PFSK-1 (cell line): ENCODE measurements around the gene NECTIN1.

Source experiments
- FOXP2 ChIP-seq: optimal IDR thresholded peaks from 2 replicates; pipeline ENCODE3; 2011; ENCODE audit warnings: borderline replicate concordance, control low read depth, inconsistent platforms; ENCODE audit not compliant: insufficient read depth; ENCODE audit errors: extremely low read length, extremely low read depth
- POLR2AphosphoS5 ChIP-seq: IDR thresholded peaks from 2 replicates; pipeline ENCODE4 v1.6.1; 2012; ENCODE audit warnings: low read depth, mild to moderate bottlenecking, control low read depth, low read length, moderate library complexity
- REST ChIP-seq, 2 experiments: IDR thresholded peaks; 2 replicates each; pipeline versions ENCODE4 v1.6.1 to v1.8.0; 2011 to 2012; ENCODE audit warnings: low read depth in 2 of 2, low read length in 2 of 2, control low read depth in 1 of 2, inconsistent platforms in 1 of 2, mild to moderate bottlenecking in 1 of 2, moderate library complexity in 1 of 2; ENCODE audit not compliant: insufficient read depth in 1 of 2
- SIN3A ChIP-seq: IDR thresholded peaks from 2 replicates; pipeline ENCODE4 v1.6.1; 2012; ENCODE audit warnings: mild to moderate bottlenecking, low read length, moderate library complexity, borderline replicate concordance; ENCODE audit not compliant: insufficient read depth
- TAF1 ChIP-seq: IDR thresholded peaks from 2 replicates; pipeline ENCODE4 v1.6.1; 2012; ENCODE audit warnings: low read length, control low read depth, borderline replicate concordance; ENCODE audit not compliant: insufficient read depth

The NECTIN1 gene

DNA sequence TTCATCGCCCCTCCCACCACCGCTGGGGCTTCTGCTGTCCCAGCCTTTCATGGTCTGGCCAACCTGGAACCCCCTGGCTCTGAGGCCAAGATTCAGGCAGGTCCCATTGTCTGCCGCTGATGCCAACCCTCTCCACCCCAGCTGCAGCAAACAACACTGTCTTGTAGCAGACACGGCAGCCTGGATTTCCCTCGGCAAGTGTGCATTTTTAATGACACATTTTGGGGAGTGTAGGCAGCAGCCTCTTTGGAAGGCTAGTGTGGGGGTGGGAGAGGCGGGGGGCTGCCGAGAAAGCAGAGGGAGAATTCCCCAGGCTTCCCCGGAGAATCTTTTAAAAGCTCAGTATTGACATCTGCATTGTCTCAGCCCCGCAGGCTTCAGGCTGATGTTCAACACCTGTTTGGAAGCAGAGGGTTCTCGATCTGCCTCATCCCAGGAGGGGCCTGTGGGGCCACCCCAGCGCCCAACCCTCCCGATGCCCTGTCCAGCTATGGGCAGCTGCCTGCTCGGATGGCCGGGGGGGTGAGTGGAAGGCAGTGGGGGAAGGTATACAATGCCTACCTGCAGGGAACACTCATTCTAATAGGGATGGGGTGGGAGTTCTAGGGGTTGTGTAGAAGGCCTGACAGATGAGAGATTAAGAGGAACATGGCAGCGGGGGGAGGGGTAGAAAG, 41.5 kb downstream of the NECTIN1 start:
- TF ChIP-seq POLR2AphosphoS5 (no peak), SIN3A (no peak), FOXP2 (no peak), REST (IDR thresholded peaks at IDR 0.05; ENCODE audit: insufficient read depth in 1 of 2, low read depth in 2 of 2, low read length in 2 of 2) (no peak), TAF1 (no peak)

DNA sequence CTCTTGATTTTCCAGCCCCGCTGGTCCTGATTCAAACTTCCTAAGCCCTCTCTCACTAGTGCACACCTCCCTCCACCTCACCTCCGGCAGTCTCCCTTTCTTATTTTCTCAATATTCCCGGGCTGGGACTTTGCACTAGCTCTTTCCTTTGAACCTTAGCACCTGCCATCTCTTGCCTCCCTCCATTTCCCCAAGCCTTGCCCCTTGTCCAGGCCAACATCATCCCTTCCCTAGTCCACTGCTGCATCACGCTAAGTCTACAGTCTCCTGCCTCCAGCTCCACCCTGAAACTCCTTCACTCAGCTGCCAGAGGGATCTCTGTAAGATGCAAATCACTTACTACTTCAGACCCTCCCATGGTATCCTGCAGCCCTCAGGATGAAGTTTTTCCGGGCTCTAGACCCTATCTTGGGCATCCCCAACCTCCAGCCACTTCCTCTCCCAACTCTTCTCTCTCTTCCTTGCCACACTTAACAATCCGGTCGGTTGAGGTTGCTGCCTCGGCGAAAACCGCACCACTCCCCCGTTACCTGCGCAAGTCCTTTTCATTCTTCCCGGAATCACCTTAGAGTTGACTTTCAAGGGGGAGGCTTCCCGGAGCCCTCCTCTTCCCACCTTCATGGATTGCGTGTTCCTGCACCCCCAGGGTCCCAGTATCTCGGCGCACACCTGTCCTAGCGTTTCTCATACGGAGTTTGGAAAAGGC, 42.7 kb downstream of the NECTIN1 start:
- no peak for TF ChIP-seq POLR2AphosphoS5
- no peak for TF ChIP-seq FOXP2
- no peak for TF ChIP-seq REST (IDR thresholded peaks at IDR 0.05; ENCODE audit: insufficient read depth in 1 of 2, low read depth in 2 of 2, low read length in 2 of 2)
- TF ChIP-seq TAF1 = no peak
- no peak for TF ChIP-seq SIN3A

- TF ChIP-seq REST (IDR thresholded peaks at IDR 0.05; ENCODE audit: insufficient read depth in 1 of 2, low read depth in 2 of 2, low read length in 2 of 2) = no peak
- no peak for TF ChIP-seq SIN3A
- no peak for TF ChIP-seq TAF1
- no peak for TF ChIP-seq FOXP2
- no peak for TF ChIP-seq POLR2AphosphoS5
Observed at GRCh38 chr11:119685111-119685746, 43.8 kb downstream of the NECTIN1 start.

GRCh38 chr11:119684361-119685110, 44.5 kb downstream of the NECTIN1 start:
- TF ChIP-seq SIN3A = no peak
- peak; percentile 70 for TF ChIP-seq FOXP2

DNA sequence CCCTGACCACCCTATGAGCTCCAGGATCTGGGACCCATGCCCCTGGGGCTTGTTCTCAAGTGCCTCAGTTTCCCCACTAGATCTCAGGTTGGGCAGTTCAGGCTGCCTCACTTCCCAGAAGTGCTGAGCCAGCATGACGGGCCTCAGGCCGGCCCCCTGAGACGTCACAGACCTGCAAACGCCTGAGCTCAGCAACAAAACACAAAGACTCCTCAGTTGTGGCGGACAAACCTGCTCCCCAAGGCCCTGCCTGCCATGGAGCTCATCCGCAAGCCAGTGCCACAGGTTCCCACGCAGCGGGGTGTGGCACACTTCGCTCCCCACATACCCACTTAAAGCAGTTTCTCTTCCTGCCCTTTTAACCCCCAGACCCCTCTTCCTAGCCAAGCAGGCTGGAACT, 45.2 kb downstream of the NECTIN1 start:
- TF ChIP-seq REST (IDR thresholded peaks at IDR 0.05; ENCODE audit: insufficient read depth in 1 of 2, low read depth in 2 of 2, low read length in 2 of 2) = no peak
- TF ChIP-seq SIN3A = no peak
- TF ChIP-seq POLR2AphosphoS5 = no peak
- TF ChIP-seq TAF1 = no peak
- TF ChIP-seq FOXP2 = no peak
